Measurements from ENCODE around the gene TUBA1B. TPM values are rescaled to one million over a fixed set of nuclear protein-coding genes. Genes with fewer than 3 reads are reported as not detected.

TUBA1B gene
- total and polyA plus RNA-seq, 2 of the 13 experiments (the other 11 are each of a cell fraction or from before 2014, with no cell fraction given) = 1,275 to 1,353 TPM

DNA sequence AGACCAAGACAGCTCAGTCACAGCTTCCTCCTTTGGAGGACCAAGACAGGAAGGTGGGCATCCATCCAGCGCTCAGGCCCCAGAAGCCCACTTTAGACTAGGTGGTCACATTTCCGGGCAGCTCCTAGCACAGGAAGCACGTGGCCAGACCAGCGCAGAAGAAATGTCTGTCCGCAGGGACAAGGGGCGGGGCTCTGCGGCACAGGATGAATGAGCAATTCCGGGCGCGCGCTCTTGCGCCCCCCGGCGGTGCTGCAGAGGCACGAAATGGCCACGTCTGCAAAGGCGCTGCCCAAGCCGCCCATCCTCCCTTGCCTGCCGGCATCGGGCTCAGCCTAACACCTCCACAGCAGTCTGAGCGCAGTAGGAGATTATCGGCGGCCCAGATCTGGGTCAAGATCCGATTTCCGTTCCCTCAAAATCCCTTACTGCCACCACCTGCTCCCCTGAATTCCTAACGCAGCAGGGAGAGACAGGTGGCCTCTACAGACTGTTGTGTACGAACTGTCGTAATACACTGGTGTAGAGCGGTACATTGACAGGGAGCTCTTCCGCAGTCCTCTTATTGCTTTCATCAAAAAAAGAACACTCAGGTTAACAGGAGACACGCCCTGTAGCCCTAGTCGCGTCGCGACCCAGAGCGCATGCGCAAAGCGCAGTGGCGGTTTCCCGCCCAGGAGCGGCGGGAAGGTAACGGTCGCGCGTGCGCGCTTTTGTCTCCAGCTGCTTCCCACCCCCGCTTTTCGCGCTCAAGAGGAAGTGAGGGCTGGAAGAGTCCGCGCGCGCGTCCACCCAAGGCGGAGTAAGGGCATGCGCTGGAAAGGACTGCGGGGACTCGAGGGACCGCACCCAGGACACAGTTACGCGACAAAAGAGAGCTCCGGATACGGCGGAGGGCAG lies 794 bp downstream of the TUBA1B start (continued):
- TF ChIP-seq ZZZ3 (CRISPR knock-in tag; IDR thresholded peaks at IDR 0.05; ENCODE audit: borderline replicate concordance) (no peak; the same call in 1 of the 2 replicates), SRSF9 (IDR thresholded peaks at IDR 0.05; ENCODE audit: borderline replicate concordance, insufficient read depth, low read depth, low read length, poor library complexity, severe bottlenecking) (no peak), GPN1 (CRISPR knock-in tag; IDR thresholded peaks at IDR 0.05; ENCODE audit: borderline replicate concordance) (0 out of 2 replicates have a peak, but pooled peaks have one; percentile 84), NR2F6 (IDR thresholded peaks at IDR 0.05) (no peak), NR2F6 (CRISPR knock-in tag; IDR thresholded peaks at IDR 0.05) (0 out of 2 replicates have a peak, but pooled peaks have one; percentile 14), SRSF1 (optimal IDR thresholded peaks at IDR 0.05; ENCODE audit: low read depth, low read length) (no peak), KMT2A (CRISPR knock-in tag; IDR thresholded peaks at IDR 0.05) (peak; percentile 50; the same call in 1 of the 2 replicates), ZNF556 (CRISPR knock-in tag; IDR thresholded peaks at IDR 0.05; ENCODE audit: borderline replicate concordance) (peak; percentile 11; the same call in 1 of the 2 replicates), ATM (IDR thresholded peaks at IDR 0.05; ENCODE audit: borderline replicate concordance) (no peak), IRX3 (CRISPR knock-in tag; IDR thresholded peaks at IDR 0.05; ENCODE audit: borderline replicate concordance, low read depth) (peak; percentile 75; the same call in 1 of the 2 replicates), NFIB (CRISPR knock-in tag; IDR thresholded peaks at IDR 0.05; ENCODE audit: borderline replicate concordance) (no peak), KLF15 (CRISPR knock-in tag; IDR thresholded peaks at IDR 0.05; ENCODE audit: borderline replicate concordance) (no peak; the same call in 1 of the 2 replicates), ZNF282 (IDR thresholded peaks at IDR 0.05; ENCODE audit: partially characterized antibody) (no peak), FOXA3 (CRISPR knock-in tag; IDR thresholded peaks at IDR 0.05) (peak; percentile 30)
- TF ChIP-seq, protein P1, sequence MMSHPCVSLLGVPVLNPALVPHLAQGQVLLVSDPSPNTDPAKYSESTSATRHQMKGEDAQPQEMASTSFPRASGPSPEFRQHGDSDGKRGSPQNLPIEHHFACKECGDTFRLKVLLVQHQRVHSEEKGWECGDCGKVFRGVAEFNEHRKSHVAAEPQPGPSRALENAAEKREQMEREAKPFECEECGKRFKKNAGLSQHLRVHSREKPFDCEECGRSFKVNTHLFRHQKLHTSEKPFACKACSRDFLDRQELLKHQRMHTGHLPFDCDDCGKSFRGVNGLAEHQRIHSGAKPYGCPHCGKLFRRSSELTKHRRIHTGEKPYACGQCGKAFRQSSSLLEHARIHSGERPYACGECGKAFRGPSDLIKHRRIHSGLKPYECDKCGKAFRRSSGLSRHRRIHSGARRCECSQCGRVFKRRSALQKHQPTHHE (CRISPR knock-in tag; IDR thresholded peaks at IDR 0.05; ENCODE audit: borderline replicate concordance) = peak; percentile 26; the same call in 1 of the 2 replicates
- TF ChIP-seq, protein P2, sequence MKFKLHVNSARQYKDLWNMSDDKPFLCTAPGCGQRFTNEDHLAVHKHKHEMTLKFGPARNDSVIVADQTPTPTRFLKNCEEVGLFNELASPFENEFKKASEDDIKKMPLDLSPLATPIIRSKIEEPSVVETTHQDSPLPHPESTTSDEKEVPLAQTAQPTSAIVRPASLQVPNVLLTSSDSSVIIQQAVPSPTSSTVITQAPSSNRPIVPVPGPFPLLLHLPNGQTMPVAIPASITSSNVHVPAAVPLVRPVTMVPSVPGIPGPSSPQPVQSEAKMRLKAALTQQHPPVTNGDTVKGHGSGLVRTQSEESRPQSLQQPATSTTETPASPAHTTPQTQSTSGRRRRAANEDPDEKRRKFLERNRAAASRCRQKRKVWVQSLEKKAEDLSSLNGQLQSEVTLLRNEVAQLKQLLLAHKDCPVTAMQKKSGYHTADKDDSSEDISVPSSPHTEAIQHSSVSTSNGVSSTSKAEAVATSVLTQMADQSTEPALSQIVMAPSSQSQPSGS (CRISPR knock-in tag; IDR thresholded peaks at IDR 0.05) = peak; percentile 26
- TF ChIP-seq, protein P3, sequence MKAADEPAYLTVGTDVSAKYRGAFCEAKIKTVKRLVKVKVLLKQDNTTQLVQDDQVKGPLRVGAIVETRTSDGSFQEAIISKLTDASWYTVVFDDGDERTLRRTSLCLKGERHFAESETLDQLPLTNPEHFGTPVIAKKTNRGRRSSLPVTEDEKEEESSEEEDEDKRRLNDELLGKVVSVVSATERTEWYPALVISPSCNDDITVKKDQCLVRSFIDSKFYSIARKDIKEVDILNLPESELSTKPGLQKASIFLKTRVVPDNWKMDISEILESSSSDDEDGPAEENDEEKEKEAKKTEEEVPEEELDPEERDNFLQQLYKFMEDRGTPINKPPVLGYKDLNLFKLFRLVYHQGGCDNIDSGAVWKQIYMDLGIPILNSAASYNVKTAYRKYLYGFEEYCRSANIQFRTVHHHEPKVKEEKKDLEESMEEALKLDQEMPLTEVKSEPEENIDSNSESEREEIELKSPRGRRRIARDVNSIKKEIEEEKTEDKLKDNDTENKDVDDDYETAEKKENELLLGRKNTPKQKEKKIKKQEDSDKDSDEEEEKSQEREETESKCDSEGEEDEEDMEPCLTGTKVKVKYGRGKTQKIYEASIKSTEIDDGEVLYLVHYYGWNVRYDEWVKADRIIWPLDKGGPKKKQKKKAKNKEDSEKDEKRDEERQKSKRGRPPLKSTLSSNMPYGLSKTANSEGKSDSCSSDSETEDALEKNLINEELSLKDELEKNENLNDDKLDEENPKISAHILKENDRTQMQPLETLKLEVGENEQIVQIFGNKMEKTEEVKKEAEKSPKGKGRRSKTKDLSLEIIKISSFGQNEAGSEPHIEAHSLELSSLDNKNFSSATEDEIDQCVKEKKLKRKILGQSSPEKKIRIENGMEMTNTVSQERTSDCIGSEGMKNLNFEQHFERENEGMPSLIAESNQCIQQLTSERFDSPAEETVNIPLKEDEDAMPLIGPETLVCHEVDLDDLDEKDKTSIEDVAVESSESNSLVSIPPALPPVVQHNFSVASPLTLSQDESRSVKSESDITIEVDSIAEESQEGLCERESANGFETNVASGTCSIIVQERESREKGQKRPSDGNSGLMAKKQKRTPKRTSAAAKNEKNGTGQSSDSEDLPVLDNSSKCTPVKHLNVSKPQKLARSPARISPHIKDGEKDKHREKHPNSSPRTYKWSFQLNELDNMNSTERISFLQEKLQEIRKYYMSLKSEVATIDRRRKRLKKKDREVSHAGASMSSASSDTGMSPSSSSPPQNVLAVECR (CRISPR knock-in tag; IDR thresholded peaks at IDR 0.05; ENCODE audit: borderline replicate concordance) = peak; percentile 92
- TF ChIP-seq, protein P4, sequence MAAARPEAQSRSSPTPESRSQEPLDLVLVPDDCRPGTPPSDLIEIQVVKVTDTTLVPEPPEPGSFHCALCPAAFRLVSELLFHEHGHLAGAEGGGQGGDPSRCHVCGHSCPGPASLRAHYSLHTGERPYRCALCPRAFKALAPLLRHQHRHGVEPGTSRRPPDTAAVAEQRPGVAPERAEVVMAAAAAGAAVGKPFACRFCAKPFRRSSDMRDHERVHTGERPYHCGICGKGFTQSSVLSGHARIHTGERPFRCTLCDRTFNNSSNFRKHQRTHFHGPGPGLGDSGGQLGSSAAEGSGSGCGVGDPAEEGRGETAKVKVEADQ (CRISPR knock-in tag; IDR thresholded peaks at IDR 0.05; ENCODE audit: borderline replicate concordance) = 0 out of 2 replicates have a peak, but pooled peaks have one; percentile 16
- TF ChIP-seq, protein P5, sequence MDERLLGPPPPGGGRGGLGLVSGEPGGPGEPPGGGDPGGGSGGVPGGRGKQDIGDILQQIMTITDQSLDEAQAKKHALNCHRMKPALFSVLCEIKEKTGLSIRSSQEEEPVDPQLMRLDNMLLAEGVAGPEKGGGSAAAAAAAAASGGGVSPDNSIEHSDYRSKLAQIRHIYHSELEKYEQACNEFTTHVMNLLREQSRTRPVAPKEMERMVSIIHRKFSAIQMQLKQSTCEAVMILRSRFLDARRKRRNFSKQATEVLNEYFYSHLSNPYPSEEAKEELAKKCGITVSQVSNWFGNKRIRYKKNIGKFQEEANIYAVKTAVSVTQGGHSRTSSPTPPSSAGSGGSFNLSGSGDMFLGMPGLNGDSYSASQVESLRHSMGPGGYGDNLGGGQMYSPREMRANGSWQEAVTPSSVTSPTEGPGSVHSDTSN (CRISPR knock-in tag; IDR thresholded peaks at IDR 0.05) = no peak
